ENCODE results near the gene GAS6.

The GAS6 gene

GRCh38 chr13:113900646-113901045 lies 36.8 kb upstream of the GAS6 start:
- H3K27ac Mint-ChIP-seq = no peak overlapping the region
- H3K4me1 Mint-ChIP-seq (ENCODE audit: low read depth) = peaks cover 5% of the 10 kb centered on the region
- H3K27me3 Mint-ChIP-seq = peaks cover 38% of the 10 kb centered on the region
- H3K9me3 Mint-ChIP-seq = no peaks in the 10 kb centered on the region
- H3K36me3 Mint-ChIP-seq (ENCODE audit: low read depth) = no peaks in the 10 kb centered on the region
- intact Hi-C loops (cut with micrococcal nuclease) = no loop called here
- no peak overlapping the region for H3K4me3 Mint-ChIP-seq

DNA sequence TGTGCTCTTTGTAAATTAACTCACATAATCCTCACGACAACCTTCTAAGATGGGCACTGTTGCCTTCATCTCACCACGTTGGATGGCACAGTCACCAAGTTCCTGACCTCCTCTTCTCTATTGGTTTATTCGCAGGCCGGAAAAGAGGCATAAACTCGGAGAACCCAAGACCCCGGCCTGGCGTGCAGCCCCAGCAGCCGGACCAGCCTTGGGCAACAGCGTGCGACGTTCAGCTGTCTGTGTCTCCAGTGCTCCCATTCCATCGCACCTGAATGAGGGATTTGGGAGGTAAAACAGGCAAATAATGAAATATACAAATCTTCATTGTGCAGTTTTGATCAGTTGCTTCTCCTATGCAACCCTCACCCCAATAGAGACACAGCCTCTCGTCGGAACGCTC lies 34.5 kb upstream of the GAS6 start:
- Mint-ChIP-seq H3K9me3 (no peaks in the 10 kb centered on the region), H3K36me3 (ENCODE audit: low read depth) (no peaks in the 10 kb centered on the region), H3K27me3 (peaks cover 50% of the 10 kb centered on the region), H3K4me3 (no peak overlapping the region), H3K27ac (no peak overlapping the region), H3K4me1 (ENCODE audit: low read depth) (peaks cover 2% of the 10 kb centered on the region)
- intact Hi-C loops (cut with micrococcal nuclease) = no loop called here

DNA sequence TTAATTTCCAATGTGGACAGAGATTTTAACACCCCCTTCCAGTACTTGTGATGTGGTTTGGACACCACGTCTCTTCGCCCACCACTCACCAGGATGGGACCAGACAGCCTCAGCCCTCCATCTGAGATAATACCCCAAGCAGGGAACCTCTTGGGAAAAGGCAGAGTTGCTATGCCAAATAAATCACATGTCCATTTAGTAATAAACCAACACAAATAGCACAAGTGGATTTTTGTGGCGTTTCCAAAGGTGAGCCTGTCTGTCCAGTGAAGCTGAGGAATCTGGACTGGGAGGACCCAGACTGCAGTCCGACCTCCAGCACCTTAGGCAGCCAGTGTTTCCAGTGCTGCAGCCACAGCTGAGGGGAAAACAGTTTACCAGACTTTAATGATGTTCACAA lies 34.1 kb upstream of the GAS6 start:
- H3K4me3 Mint-ChIP-seq = no peak overlapping the region
- H3K4me1 Mint-ChIP-seq (ENCODE audit: low read depth) = no peaks in the 10 kb centered on the region
- H3K36me3 Mint-ChIP-seq (ENCODE audit: low read depth) = no peaks in the 10 kb centered on the region
- H3K9me3 Mint-ChIP-seq = no peaks in the 10 kb centered on the region
- peaks cover 51% of the 10 kb centered on the region for H3K27me3 Mint-ChIP-seq
- intact Hi-C loops (cut with micrococcal nuclease) = no loop called here
- H3K27ac Mint-ChIP-seq = no peak overlapping the region

GRCh38 chr13:113897161-113897560 lies 33.3 kb upstream of the GAS6 start:
- H3K9me3 Mint-ChIP-seq = no peaks in the 10 kb centered on the region
- peaks cover 53% of the 10 kb centered on the region for H3K27me3 Mint-ChIP-seq
- H3K4me1 Mint-ChIP-seq (ENCODE audit: low read depth) = no peaks in the 10 kb centered on the region
- no peak overlapping the region for H3K27ac Mint-ChIP-seq
- intact Hi-C loops (cut with micrococcal nuclease) = no loop called here
- no peaks in the 10 kb centered on the region for H3K36me3 Mint-ChIP-seq (ENCODE audit: low read depth)
- H3K4me3 Mint-ChIP-seq = no peak overlapping the region

DNA sequence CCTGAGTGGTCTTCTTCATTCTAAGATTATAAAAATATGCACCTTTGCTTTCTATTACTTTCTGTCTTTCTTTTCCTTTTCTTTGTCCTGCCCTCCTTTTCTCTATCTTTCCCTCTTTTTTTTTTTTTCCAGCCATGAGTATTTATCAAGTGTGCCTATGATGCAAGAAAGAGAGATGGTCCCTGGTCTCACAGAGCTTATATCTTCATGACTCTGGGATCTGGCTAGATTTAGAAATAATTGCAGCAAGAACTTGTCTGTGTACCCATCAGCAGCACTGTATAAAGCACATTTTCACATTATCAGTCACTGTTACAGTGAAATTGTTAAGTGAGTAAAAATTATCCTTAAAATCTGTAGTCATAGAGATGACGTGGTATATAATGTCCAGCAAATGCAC lies 31.6 kb upstream of the GAS6 start:
- no peaks in the 10 kb centered on the region for H3K9me3 Mint-ChIP-seq
- peaks cover 59% of the 10 kb centered on the region for H3K27me3 Mint-ChIP-seq
- H3K36me3 Mint-ChIP-seq (ENCODE audit: low read depth) = no peaks in the 10 kb centered on the region
- intact Hi-C loops (cut with micrococcal nuclease) = no loop called here
- no peaks in the 10 kb centered on the region for H3K4me1 Mint-ChIP-seq (ENCODE audit: low read depth)
- H3K4me3 Mint-ChIP-seq = no peak overlapping the region
- H3K27ac Mint-ChIP-seq = no peak overlapping the region

DNA sequence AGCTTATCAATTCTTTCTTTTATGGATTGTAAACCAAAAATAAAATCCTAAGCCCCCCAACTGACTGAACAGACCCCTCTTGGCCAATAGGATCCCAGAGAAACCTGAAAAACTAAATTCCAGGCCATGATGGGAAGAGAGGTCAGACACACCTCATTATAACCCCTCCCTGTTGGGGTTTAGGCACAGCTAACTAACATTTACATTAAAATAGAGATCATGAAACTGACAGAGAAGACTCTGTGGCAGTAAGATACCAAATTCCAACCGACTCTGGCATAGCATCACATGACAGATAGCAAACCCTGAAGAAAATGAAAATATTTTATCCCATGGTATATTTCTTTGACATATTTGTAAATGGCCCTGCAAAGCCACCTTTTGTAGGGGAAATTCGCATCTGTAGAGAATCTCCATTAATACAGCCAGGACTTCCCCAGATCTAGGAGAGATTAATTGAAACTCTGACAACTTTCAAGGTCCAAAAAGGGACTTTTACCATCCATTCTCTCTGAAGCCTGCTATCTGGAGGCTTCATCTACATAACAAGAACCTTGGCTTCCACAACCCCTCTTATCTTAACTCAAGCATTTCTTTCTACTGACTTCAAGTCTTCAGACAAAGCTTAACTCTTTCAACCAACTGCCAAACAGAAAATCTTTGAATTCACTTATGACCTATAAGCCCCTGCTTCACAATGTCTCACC lies 27.1 kb upstream of the GAS6 start:
- Mint-ChIP-seq H3K4me1 (ENCODE audit: low read depth) (peaks cover 27% of the 10 kb centered on the region), H3K27me3 (peaks cover 67% of the 10 kb centered on the region), H3K36me3 (ENCODE audit: low read depth) (no peaks in the 10 kb centered on the region), H3K27ac (no peak overlapping the region), H3K4me3 (no peak overlapping the region), H3K9me3 (no peaks in the 10 kb centered on the region)
- intact Hi-C loops (cut with micrococcal nuclease) = no loop called here

DNA sequence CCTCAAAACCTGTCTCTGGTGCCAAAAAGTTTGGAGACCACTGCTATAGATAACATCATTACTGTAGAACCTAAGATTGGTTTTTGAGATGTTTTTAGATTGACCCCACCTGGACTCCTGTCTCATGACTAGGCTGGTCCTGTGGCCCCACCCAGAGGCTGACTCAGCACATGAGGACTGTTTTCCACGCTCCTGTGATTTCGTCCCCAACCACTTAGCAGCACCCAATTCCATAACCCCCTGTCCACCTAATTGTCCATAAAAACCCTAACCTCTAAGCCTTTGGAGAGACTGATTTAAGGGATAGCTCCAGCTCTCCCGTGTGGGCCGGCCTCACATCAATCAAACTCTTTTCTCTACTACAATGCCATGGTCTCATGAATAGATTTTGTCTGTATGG lies 25.6 kb upstream of the GAS6 start:
- no peaks in the 10 kb centered on the region for H3K36me3 Mint-ChIP-seq (ENCODE audit: low read depth)
- H3K27me3 Mint-ChIP-seq = peaks cover 56% of the 10 kb centered on the region
- peaks cover 27% of the 10 kb centered on the region for H3K4me1 Mint-ChIP-seq (ENCODE audit: low read depth)
- intact Hi-C loops (cut with micrococcal nuclease) = no loop called here
- H3K27ac Mint-ChIP-seq = peak overlapping the region; percentile 37
- no peaks in the 10 kb centered on the region for H3K9me3 Mint-ChIP-seq
- no peak overlapping the region for H3K4me3 Mint-ChIP-seq

- H3K4me3 Mint-ChIP-seq = no peak overlapping the region
- H3K4me1 Mint-ChIP-seq (ENCODE audit: low read depth) = peaks cover 27% of the 10 kb centered on the region
- H3K27me3 Mint-ChIP-seq = peaks cover 52% of the 10 kb centered on the region
- no peaks in the 10 kb centered on the region for H3K9me3 Mint-ChIP-seq
- no peaks in the 10 kb centered on the region for H3K36me3 Mint-ChIP-seq (ENCODE audit: low read depth)
- intact Hi-C loops (cut with micrococcal nuclease) = no loop called here
- H3K27ac Mint-ChIP-seq = peak overlapping the region; percentile 37
These were observed 24.9 kb upstream of the GAS6 start for GRCh38 chr13:113888701-113889330.

DNA sequence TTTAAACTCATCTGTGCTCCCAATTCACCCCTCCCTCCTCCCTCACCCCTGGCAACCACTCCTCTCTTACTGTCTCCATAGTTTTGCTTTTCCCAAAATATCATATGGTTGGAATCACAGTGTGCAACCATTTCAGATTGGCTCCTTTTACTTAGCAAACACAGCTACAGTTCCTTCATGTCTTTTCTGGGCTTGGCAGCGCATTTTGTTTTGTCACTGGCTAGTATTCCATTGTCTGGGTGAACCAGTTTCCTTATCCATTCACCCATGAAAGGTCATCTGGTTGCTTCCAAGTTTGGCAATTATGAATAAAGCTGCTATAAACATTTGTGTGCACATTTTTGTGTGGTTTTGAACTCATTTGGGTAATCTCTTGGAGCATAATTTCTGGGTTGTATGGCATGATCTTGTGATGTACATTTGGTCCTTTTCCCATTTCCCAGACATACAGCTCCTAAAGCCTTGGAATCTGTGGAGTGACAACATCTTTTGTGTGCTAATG lies 23.9 kb upstream of the GAS6 start:
- peak overlapping the region; percentile 13 for H3K27ac Mint-ChIP-seq
- no peaks in the 10 kb centered on the region for H3K36me3 Mint-ChIP-seq (ENCODE audit: low read depth)

GRCh38 chr13:113886561-113887112 lies 22.8 kb upstream of the GAS6 start:
- peaks cover 53% of the 10 kb centered on the region for H3K27me3 Mint-ChIP-seq
- H3K27ac Mint-ChIP-seq = no peak overlapping the region
- peaks cover 27% of the 10 kb centered on the region for H3K4me1 Mint-ChIP-seq (ENCODE audit: low read depth)
- H3K4me3 Mint-ChIP-seq = no peak overlapping the region
- intact Hi-C loops (cut with micrococcal nuclease) = no loop called here
- no peaks in the 10 kb centered on the region for H3K36me3 Mint-ChIP-seq (ENCODE audit: low read depth)
- H3K9me3 Mint-ChIP-seq = no peaks in the 10 kb centered on the region

More for the DNA sequence above, 23.9 kb upstream of the GAS6 start:
- intact Hi-C loops (cut with micrococcal nuclease) = no loop called here
- Mint-ChIP-seq H3K27me3 (peaks cover 49% of the 10 kb centered on the region), H3K9me3 (no peaks in the 10 kb centered on the region), H3K4me1 (ENCODE audit: low read depth) (peaks cover 27% of the 10 kb centered on the region), H3K4me3 (no peak overlapping the region)

- Mint-ChIP-seq H3K9me3 (no peaks in the 10 kb centered on the region), H3K36me3 (ENCODE audit: low read depth) (no peaks in the 10 kb centered on the region), H3K27me3 (peaks cover 54% of the 10 kb centered on the region), H3K4me3 (no peak overlapping the region), H3K4me1 (ENCODE audit: low read depth) (peaks cover 27% of the 10 kb centered on the region), H3K27ac (no peak overlapping the region)
- intact Hi-C loops (cut with micrococcal nuclease) = no loop called here
These were observed 20.9 kb upstream of the GAS6 start for GRCh38 chr13:113884821-113885220.

GRCh38 chr13:113883921-113884804 lies 20.3 kb upstream of the GAS6 start:
- Mint-ChIP-seq H3K9me3 (no peaks in the 10 kb centered on the region), H3K27me3 (peaks cover 54% of the 10 kb centered on the region), H3K4me1 (ENCODE audit: low read depth) (peaks cover 21% of the 10 kb centered on the region), H3K36me3 (ENCODE audit: low read depth) (no peaks in the 10 kb centered on the region), H3K27ac (no peak overlapping the region), H3K4me3 (no peak overlapping the region)
- intact Hi-C loops (cut with micrococcal nuclease) = no loop called here

- H3K9me3 Mint-ChIP-seq = no peaks in the 10 kb centered on the region
- no peak overlapping the region for H3K4me3 Mint-ChIP-seq
- intact Hi-C loops (cut with micrococcal nuclease) = no loop called here
- H3K36me3 Mint-ChIP-seq (ENCODE audit: low read depth) = no peaks in the 10 kb centered on the region
- H3K27me3 Mint-ChIP-seq = peaks cover 58% of the 10 kb centered on the region
- H3K4me1 Mint-ChIP-seq (ENCODE audit: low read depth) = peaks cover 13% of the 10 kb centered on the region
- no peak overlapping the region for H3K27ac Mint-ChIP-seq
These were observed 19.5 kb upstream of the GAS6 start for GRCh38 chr13:113883314-113883811.

DNA sequence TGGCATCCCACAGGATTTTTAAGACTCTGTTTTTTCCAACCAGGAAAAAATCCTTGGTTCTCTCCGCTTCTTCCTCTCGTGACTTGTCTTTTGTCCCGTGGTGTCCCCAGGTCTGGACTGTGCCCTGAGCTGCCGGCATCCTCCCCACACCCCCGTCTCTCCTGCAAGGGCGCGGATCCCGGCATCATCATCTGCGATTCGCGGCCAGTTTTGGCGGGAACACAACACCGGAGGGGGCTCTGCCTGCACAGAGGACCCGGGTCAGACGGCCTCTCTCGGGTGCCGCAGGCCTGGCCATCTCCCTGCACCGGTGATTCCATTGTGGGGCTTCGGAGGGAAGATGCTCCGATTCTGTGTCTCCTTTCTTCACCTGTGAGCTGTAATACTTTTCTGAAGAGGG lies 18.8 kb upstream of the GAS6 start:
- Mint-ChIP-seq H3K36me3 (ENCODE audit: low read depth) (no peaks in the 10 kb centered on the region), H3K27ac (no peak overlapping the region), H3K4me3 (no peak overlapping the region), H3K9me3 (no peaks in the 10 kb centered on the region), H3K4me1 (ENCODE audit: low read depth) (peaks cover 6% of the 10 kb centered on the region), H3K27me3 (peaks cover 62% of the 10 kb centered on the region)
- intact Hi-C loops (cut with micrococcal nuclease) = no loop called here
